Measurements from ENCODE around the gene IQSEC3. TPM values are rescaled to one million over a fixed set of nuclear protein-coding genes. Genes with fewer than 3 reads are reported as not detected.

IQSEC3 gene
- polyA plus RNA-seq, 1 experiment = not detected

DNA sequence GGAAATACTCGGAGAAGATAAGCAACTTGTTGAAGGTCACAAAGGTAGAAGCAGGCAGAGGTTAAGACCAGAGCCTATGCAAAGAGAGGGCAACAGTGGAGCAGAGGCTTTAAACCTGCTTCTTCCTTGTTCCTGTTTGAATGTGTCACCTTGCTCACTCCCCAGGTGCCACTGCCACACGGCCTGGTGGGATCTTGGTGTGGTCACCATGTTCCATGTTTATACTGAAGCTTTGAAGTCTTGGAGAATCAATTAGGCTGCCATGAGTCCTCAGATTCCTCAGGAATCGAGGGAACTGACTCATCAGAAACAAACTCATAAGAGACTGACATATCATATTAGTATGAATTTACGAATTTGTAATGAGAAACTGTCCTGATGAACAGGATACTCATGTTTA, 46.8 kb downstream of the IQSEC3 start:
- DNase-seq (ENCODE audit: low read depth) = no peak
- CTCF ChIA-PET = interaction anchor here (2.2 kb wide), 1 partner anchor 11 kb away, joined by 4 read pairs; no protein-coding TSS in a partner anchor
- Histone ChIP-seq H3K36me3 (ENCODE audit: control insufficient read depth, insufficient read depth, low read length) (no peaks in the 10 kb centered on the region), H3K4me3 (ENCODE audit: low read depth, low read length) (no peak overlapping the region), H3K27me3 (ENCODE audit: control insufficient read depth, insufficient read depth, low read length) (peaks cover 19% of the 10 kb centered on the region)
- TF ChIP-seq, protein P1, sequence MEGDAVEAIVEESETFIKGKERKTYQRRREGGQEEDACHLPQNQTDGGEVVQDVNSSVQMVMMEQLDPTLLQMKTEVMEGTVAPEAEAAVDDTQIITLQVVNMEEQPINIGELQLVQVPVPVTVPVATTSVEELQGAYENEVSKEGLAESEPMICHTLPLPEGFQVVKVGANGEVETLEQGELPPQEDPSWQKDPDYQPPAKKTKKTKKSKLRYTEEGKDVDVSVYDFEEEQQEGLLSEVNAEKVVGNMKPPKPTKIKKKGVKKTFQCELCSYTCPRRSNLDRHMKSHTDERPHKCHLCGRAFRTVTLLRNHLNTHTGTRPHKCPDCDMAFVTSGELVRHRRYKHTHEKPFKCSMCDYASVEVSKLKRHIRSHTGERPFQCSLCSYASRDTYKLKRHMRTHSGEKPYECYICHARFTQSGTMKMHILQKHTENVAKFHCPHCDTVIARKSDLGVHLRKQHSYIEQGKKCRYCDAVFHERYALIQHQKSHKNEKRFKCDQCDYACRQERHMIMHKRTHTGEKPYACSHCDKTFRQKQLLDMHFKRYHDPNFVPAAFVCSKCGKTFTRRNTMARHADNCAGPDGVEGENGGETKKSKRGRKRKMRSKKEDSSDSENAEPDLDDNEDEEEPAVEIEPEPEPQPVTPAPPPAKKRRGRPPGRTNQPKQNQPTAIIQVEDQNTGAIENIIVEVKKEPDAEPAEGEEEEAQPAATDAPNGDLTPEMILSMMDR (IDR thresholded peaks at IDR 0.05; ENCODE audit: insufficient read depth, low read depth, low read length) = no peak
- POLR2A ChIA-PET = no interaction called here

DNA sequence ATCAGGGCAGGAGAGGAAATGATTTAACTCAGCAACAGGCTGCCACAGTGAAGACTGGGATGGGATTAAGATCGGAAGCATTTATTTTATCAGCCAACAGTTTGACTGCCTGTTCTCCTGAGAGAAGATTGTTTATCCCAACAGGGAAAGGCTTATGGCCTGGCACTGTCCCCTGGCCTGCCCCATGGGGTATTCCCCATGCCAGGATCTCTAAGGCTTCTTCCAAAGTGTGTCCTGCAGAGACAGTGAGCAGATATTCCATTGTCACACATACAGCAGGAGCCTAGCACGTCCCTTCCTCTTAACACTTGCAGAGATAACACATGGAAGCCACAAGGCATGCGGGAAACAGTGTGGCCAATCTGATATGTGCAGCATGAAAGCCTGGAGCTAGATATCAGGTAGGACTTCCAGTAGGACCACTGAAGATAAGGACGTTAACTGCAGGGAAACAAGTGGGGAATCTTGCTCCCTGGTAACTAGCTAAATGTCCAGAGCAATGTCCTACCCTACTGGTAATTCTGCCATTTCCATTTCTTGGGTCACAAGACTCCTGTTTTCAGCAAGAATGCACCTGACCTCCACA, 48.2 kb downstream of the IQSEC3 start:
- CTCF ChIA-PET = interaction anchor here (2.2 kb wide), 1 partner anchor 9 kb away, joined by 4 read pairs; no protein-coding TSS in a partner anchor
- POLR2A ChIA-PET = no interaction called here
- H3K36me3 ChIP-seq (ENCODE audit: control insufficient read depth, insufficient read depth, low read length) = no peaks in the 10 kb centered on the region
- no peak for DNase-seq (ENCODE audit: low read depth)
- H3K4me3 ChIP-seq (ENCODE audit: low read depth, low read length) = no peak overlapping the region
- H3K27me3 ChIP-seq (ENCODE audit: control insufficient read depth, insufficient read depth, low read length) = peaks cover 21% of the 10 kb centered on the region
- TF ChIP-seq, protein P1 (IDR thresholded peaks at IDR 0.05; ENCODE audit: insufficient read depth, low read depth, low read length) = no peak

DNA sequence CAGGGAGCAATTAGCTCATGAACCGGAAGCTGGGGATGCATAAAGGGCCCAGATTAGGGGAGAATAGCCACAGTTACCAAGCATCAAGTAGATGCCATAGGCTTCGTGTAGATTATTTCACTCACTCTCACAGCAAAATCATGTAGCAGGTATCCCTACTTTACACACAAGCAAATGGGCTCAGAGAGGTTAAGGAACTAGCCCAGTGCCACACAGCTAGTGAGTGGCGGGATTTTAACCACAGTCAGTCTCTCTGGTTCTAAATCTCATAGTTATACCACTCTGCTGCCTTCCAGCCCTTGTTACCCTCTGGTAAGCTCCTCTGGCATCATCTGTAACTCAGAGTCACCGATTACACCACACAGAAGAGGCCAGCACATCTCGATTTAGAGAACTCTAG, 49.0 kb downstream of the IQSEC3 start:
- no peaks in the 10 kb centered on the region for H3K36me3 ChIP-seq (ENCODE audit: control insufficient read depth, insufficient read depth, low read length)
- peaks cover 21% of the 10 kb centered on the region for H3K27me3 ChIP-seq (ENCODE audit: control insufficient read depth, insufficient read depth, low read length)
- ChIA-PET POLR2A (no interaction called here), CTCF (interaction anchor here (2.2 kb wide), 1 partner anchor 8 kb away, joined by 4 read pairs; no protein-coding TSS in a partner anchor)
- TF ChIP-seq, protein P1 (IDR thresholded peaks at IDR 0.05; ENCODE audit: insufficient read depth, low read depth, low read length) = no peak
- H3K4me3 ChIP-seq (ENCODE audit: low read depth, low read length) = no peak overlapping the region
- no peak for DNase-seq (ENCODE audit: low read depth)

DNA sequence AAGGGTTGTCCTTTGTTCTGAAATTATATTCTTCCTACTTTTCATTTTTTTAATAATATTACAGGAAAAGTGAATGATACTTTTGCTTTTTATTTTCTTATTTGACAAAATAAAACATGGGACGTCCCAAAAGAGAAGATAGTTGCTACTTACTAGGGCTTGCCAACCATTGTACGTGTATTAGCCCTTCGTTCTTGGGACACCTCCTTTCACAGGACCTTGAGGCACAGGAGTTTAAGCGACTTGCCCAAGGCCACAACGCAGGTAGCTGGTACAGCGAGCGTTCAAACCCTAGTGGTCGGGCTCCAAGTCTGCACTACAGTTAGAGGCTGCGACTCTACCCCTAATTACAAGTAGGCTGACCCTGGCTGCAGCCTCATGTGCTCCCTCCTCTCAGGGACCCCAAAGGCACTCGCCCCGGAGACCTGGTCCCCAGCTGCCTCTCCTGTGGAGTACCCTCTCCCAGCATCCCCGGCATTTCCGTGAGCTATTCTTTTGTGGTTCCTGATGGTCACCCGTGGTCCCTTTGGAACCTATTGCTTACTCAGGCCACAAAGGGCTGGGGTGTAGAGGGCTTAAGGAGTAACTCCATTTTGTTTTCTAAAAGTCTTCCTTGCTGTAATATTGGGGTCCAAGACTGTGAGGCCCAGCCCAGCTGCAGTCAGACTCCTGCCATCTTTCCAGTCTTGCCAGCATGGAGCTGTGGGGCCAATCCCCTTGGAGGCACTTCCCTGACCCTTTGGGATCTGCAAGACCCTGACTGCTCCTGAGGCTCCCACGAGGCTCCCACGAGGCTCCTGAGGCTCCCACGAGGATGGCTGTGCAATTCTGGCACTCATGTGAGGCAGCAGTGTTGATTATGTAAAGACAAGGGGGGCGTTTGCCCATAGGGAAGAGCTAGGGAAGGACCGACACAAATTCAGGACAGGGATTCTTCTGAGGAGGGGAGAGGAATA, 49.7 kb downstream of the IQSEC3 start:
- POLR2A ChIA-PET = no interaction called here
- H3K27me3 ChIP-seq (ENCODE audit: control insufficient read depth, insufficient read depth, low read length) = peaks cover 18% of the 10 kb centered on the region

DNA sequence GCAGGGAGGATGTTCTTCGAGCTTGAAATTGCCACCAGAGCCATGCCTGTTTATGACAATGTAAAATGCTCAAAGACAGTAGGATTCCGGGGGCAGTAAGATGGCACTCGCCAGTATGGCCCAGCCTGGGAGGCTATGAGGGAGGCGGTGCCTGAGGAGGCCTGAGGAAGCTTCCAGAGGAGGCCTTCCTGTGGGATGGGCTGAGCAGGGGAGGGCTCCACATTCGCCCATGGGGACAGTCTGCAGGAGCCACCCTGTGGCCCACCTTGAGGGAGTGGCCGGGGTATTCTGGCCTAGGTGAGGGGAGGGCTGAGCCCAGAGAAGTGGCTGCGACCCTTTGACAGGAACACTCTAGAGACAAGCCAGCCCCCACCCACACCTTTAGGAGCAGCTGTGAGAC, 50.7 kb downstream of the IQSEC3 start:
- ChIA-PET POLR2A (no interaction called here), CTCF (no interaction called here)
- no peak for DNase-seq (ENCODE audit: low read depth)
- TF ChIP-seq, protein P1 (IDR thresholded peaks at IDR 0.05; ENCODE audit: insufficient read depth, low read depth, low read length) = no peak
- Histone ChIP-seq H3K4me3 (ENCODE audit: low read depth, low read length) (no peak overlapping the region), H3K36me3 (ENCODE audit: control insufficient read depth, insufficient read depth, low read length) (no peaks in the 10 kb centered on the region), H3K27me3 (ENCODE audit: control insufficient read depth, insufficient read depth, low read length) (peaks cover 18% of the 10 kb centered on the region)

More for the DNA sequence above, 49.7 kb downstream of the IQSEC3 start:
- CTCF ChIA-PET = no interaction called here
- no peak for DNase-seq (ENCODE audit: low read depth)
- Histone ChIP-seq H3K4me3 (ENCODE audit: low read depth, low read length) (no peak overlapping the region), H3K36me3 (ENCODE audit: control insufficient read depth, insufficient read depth, low read length) (no peaks in the 10 kb centered on the region)
- TF ChIP-seq, protein P1 (IDR thresholded peaks at IDR 0.05; ENCODE audit: insufficient read depth, low read depth, low read length) = no peak

Measured in BJ (cell line).